Small intestine (tissue), 7 donors: ENCODE results near the gene TOX2. TPM values are rescaled to one million over a fixed set of nuclear protein-coding genes. Genes with fewer than 3 reads are reported as not detected.
A peak's percentile ranks its signal among the peaks of the same experiment; 100 is the strongest.

Source experiments
- DNase-seq, 2 donors: peaks; one replicate each; pipeline versions ENCODE4 v3.0.0 to v3.0.0-alpha.2; 2013
- FAIRE-seq: peaks from 2 replicates; lab custom pipeline; 2012; peaks lifted over from hg19 to GRCh38; lab: Jason Lieb, UNC
- H3K27ac ChIP-seq, 3 donors: one replicate each; pipeline ENCODE4 v1.5.1; 2013; ENCODE audit warnings: low read length in 2 of 3, mild to moderate bottlenecking in 2 of 3, control low read depth in 1 of 3, inconsistent platforms in 1 of 3, low read depth in 1 of 3, moderate library complexity in 1 of 3
- H3K27me3 ChIP-seq, 3 donors: one replicate each; pipeline ENCODE4 v1.6.1; 2013; ENCODE audit warnings: low read length in 3 of 3, inconsistent platforms in 1 of 3; ENCODE audit not compliant: control insufficient read depth in 3 of 3, insufficient read depth in 3 of 3
- H3K36me3 ChIP-seq, 3 donors: one replicate each; pipeline ENCODE4 v1.6.1; 2013; ENCODE audit warnings: low read length in 3 of 3, inconsistent platforms in 1 of 3, low read depth in 1 of 3, mild to moderate bottlenecking in 1 of 3, moderate library complexity in 1 of 3; ENCODE audit not compliant: control insufficient read depth in 3 of 3, insufficient read depth in 2 of 3
- H3K4me1 ChIP-seq, 3 donors: one replicate each; pipeline ENCODE4 v1.6.1; 2013; ENCODE audit warnings: low read length in 2 of 3, inconsistent platforms in 1 of 3, low read depth in 1 of 3, mild to moderate bottlenecking in 1 of 3, moderate library complexity in 1 of 3; ENCODE audit not compliant: control insufficient read depth in 3 of 3, insufficient read depth in 2 of 3
- H3K4me3 ChIP-seq, 3 donors: one replicate each; pipeline ENCODE4 v1.5.1; 2013; ENCODE audit warnings: low read length in 3 of 3, control low read depth in 1 of 3, inconsistent platforms in 1 of 3, low read depth in 1 of 3, mild to moderate bottlenecking in 1 of 3, moderate library complexity in 1 of 3
- H3K9me3 ChIP-seq, 2 donors: one replicate each; pipeline ENCODE4 v1.6.1; 2013; ENCODE audit warnings: low read depth in 1 of 2, low read length in 1 of 2; ENCODE audit not compliant: control insufficient read depth in 2 of 2, insufficient read depth in 1 of 2
- WGBS, 3 donors: extraction: QIAGEN DNeasy Blood & Tissue Kit; methylation state at CpG; one replicate each; pipeline ENCODE4 v1.1.7; 2013; 5-methylcytosine and 5-hydroxymethylcytosine counted together
- polyA plus RNA-seq, 4 donors: library from polyadenylated mRNA; stranded (reverse) in 3 of 4; unstranded in 1 of 4; fragments of 200-250 nt in 3 of 4; fragments of 120-200 nt in 1 of 4; gene quantifications; one replicate each; pipeline versions ENCODE4 v1.2.1 to v1.2.3, GENCODE V29; 2013
- donor health status: healthy with polysubstance abuse.
- donor health status: control.
- donor health status: control.
- donor health status: Bipolar disorder and iron deficiency.
- donor health status: healthy.

The TOX2 gene
- polyA plus RNA-seq, 4 donors, result 1.7 to 10.6 (median 3.0) TPM; not detected in 1

- no peaks in the 10 kb centered on the region for H3K9me3 ChIP-seq
- H3K27ac ChIP-seq, result peak overlapping the region in 2 of 3 donors; percentile 30 to 46
- no peak overlapping the region for H3K4me3 ChIP-seq
- H3K27me3 ChIP-seq, result no peaks in the 10 kb centered on the region
- no peak for FAIRE-seq
- no peaks in the 10 kb centered on the region for H3K36me3 ChIP-seq
- H3K4me1 ChIP-seq, result peaks cover 7 to 14% (median 8%) of the 10 kb centered on the region in 3 donors
- 10 to 43% (median 31%) methylated on average over 4 of the region's 4 CpGs for WGBS, 3 donors
- DNase-seq, result peak; percentile 44 to 46
Measured at GRCh38 chr20:43984587-43984986, 69.9 kb downstream of the TOX2 start.

GRCh38 chr20:43985121-43985520 is 70.5 kb downstream of the TOX2 start:
- 32 to 61% (median 39%) methylated on average over 3 of the region's 3 CpGs for WGBS, 3 donors
- peak overlapping the region in 2 of 3 donors; percentile 30 to 46 for H3K27ac ChIP-seq
- no peak for FAIRE-seq

GRCh38 chr20:43985608-43986316 is 71.1 kb downstream of the TOX2 start:
- Histone ChIP-seq H3K9me3 (peaks cover 0 to 2% of the 10 kb centered on the region in 2 donors), H3K36me3 (no peaks in the 10 kb centered on the region), H3K4me1 (peaks cover 7 to 14% (median 8%) of the 10 kb centered on the region in 3 donors), H3K27ac (no peak overlapping the region), H3K27me3 (no peaks in the 10 kb centered on the region), H3K4me3 (no peak overlapping the region)
- WGBS, 3 donors, result 86 to 90% (median 87%) methylated on average over 9 of the region's 9 CpGs
- FAIRE-seq, result no peak
- DNase-seq, result no peak

More at GRCh38 chr20:43985121-43985520, 70.5 kb downstream of the TOX2 start:
- no peaks in the 10 kb centered on the region for H3K36me3 ChIP-seq
- no peak overlapping the region for H3K4me3 ChIP-seq
- peak in 1 of 2 donors; percentile 33 for DNase-seq
- no peaks in the 10 kb centered on the region for H3K27me3 ChIP-seq
- peaks cover 7 to 14% (median 8%) of the 10 kb centered on the region in 3 donors for H3K4me1 ChIP-seq
- peaks cover 0 to 2% of the 10 kb centered on the region in 2 donors for H3K9me3 ChIP-seq

DNA sequence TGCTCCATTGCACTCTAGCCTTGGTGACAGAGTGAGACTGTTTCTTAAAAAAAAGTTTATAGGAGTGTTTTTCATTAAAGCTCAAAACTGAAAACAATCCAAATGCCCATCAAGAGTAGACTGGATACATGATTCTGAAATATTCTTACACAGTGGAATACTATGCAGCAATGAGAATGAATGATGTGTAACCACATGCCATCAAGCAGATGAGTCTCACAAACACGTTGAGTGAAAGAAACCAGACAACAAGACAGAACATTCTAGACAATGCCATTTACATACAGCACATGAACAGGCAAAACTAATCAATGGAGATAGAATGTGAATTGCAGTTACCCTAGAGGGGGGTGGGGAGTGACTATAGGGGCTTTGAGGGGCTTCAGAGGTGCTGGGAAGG is 72.4 kb downstream of the TOX2 start:
- peaks cover 7 to 14% (median 8%) of the 10 kb centered on the region in 3 donors for H3K4me1 ChIP-seq
- H3K27me3 ChIP-seq, result no peaks in the 10 kb centered on the region
- H3K4me3 ChIP-seq, result no peak overlapping the region
- WGBS, 3 donors, result 82 to 90% (median 85%) methylated on average over 1 of the region's 1 CpG
- no peaks in the 10 kb centered on the region for H3K36me3 ChIP-seq
- DNase-seq, result no peak
- H3K9me3 ChIP-seq, result peaks cover 0 to 2% of the 10 kb centered on the region in 2 donors
- no peak for FAIRE-seq
- H3K27ac ChIP-seq, result no peak overlapping the region

GRCh38 chr20:43987531-43987930 is 72.9 kb downstream of the TOX2 start:
- no peaks in the 10 kb centered on the region for H3K36me3 ChIP-seq
- DNase-seq, result no peak
- H3K4me1 ChIP-seq, result peaks cover 7 to 14% (median 8%) of the 10 kb centered on the region in 3 donors
- H3K27ac ChIP-seq, result no peak overlapping the region
- 66 to 72% (median 70%) methylated on average over 4 of the region's 4 CpGs for WGBS, 3 donors
- no peak overlapping the region for H3K4me3 ChIP-seq
- no peaks in the 10 kb centered on the region for H3K27me3 ChIP-seq
- peaks cover 0 to 2% of the 10 kb centered on the region in 2 donors for H3K9me3 ChIP-seq
- FAIRE-seq, result no peak

- no peak overlapping the region for H3K4me3 ChIP-seq
- no peaks in the 10 kb centered on the region for H3K36me3 ChIP-seq
- no peaks in the 10 kb centered on the region for H3K27me3 ChIP-seq
- peaks cover 0 to 2% of the 10 kb centered on the region in 2 donors for H3K9me3 ChIP-seq
- H3K4me1 ChIP-seq, result peaks cover 7 to 14% (median 8%) of the 10 kb centered on the region in 3 donors
- no peak for FAIRE-seq
- DNase-seq, result no peak
- no peak overlapping the region for H3K27ac ChIP-seq
- WGBS, 3 donors, result 61 to 70% (median 65%) methylated on average over 2 of the region's 2 CpGs
Measured at GRCh38 chr20:43988451-43988850, 73.8 kb downstream of the TOX2 start.

DNA sequence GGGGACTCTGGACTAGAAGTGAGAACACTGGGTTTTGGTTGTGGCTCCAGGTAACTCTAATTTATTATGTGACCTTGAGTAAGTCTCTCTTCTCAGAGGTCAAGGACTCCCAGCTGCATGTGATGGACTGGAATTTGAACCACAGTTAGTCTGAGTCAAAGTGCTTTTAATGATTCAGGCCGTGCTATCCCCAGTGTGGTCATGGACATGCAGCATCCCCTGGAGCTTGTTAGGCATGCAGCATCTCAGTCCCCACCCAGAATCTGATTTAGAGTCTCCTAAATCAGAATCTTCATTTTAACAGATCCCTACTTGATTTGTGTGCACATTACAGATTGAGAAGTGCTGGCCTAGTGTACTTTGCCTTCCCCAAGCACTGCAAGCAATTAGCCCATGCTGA is 74.2 kb downstream of the TOX2 start:
- DNase-seq (no peak), FAIRE-seq (no peak)
- Histone ChIP-seq H3K4me3 (no peak overlapping the region), H3K36me3 (no peaks in the 10 kb centered on the region), H3K27ac (no peak overlapping the region), H3K27me3 (no peaks in the 10 kb centered on the region), H3K9me3 (peaks cover 0 to 2% of the 10 kb centered on the region in 2 donors), H3K4me1 (peaks cover 4 to 14% (median 7%) of the 10 kb centered on the region in 3 donors)
- WGBS, 3 donors, result 58 to 77% (median 61%) methylated on average over 1 of the region's 1 CpG

- no peak overlapping the region for H3K27ac ChIP-seq
- no peak for FAIRE-seq
- no peak for DNase-seq
- no peak overlapping the region for H3K4me3 ChIP-seq
- WGBS, 3 donors, result 91 to 93% (median 93%) methylated on average over 5 of the region's 5 CpGs
- H3K9me3 ChIP-seq, result peaks cover 0 to 2% of the 10 kb centered on the region in 2 donors
- no peaks in the 10 kb centered on the region for H3K27me3 ChIP-seq
- no peaks in the 10 kb centered on the region for H3K4me1 ChIP-seq
- H3K36me3 ChIP-seq, result no peaks in the 10 kb centered on the region
Measured at GRCh38 chr20:43991261-43991660, 76.6 kb downstream of the TOX2 start.
